K562 (cell line): ENCODE measurements around the gene GATAD2B.

ENCODE experiments used
- CBFB ChIP-seq: sonication (generic); formaldehyde crosslinking; IDR thresholded peaks from 2 replicates; pipeline ENCODE4 v1.4.0; 2020; ENCODE audit warnings: mild to moderate bottlenecking, missing genetic modification reagents
- FOXJ3 ChIP-seq: sonication (generic); formaldehyde crosslinking; IDR thresholded peaks from 2 replicates; pipeline ENCODE4 v1.4.0; 2020; ENCODE audit warnings: mild to moderate bottlenecking, missing genetic modification reagents
- MEIS2 ChIP-seq: fragments of 450-650 bp; IDR thresholded peaks from 2 replicates; pipeline ENCODE4 v1.6.1; 2014; ENCODE audit warnings: mild to moderate bottlenecking; ENCODE audit not compliant: partially characterized antibody
- MXI1 ChIP-seq: IDR thresholded peaks from 2 replicates; pipeline ENCODE4 v1.6.1; 2011; ENCODE audit warnings: low read depth, mild to moderate bottlenecking, improper control_type of control experiment, low read length
- POLR2A ChIP-seq: fragments of 450-650 bp; conservative IDR thresholded peaks from 2 replicates; pipeline ENCODE4 v1.6.1; 2016
- RAD21 ChIP-seq, 2 experiments: fragments of 250-450 bp in 1 of 2; fragments of 450-650 bp in 1 of 2; sonication (Bioruptor Pico) in 1 of 2; formaldehyde crosslinking in 1 of 2; IDR thresholded peaks in 1 of 2; conservative IDR thresholded peaks in 1 of 2; 2 replicates each; pipeline versions ENCODE4 v1.4.0 to v1.8.0; 2020 to 2022; ENCODE audit warnings: mild to moderate bottlenecking in 2 of 2, moderate library complexity in 1 of 2
- ZBTB1 ChIP-seq: sonication (generic); formaldehyde crosslinking; IDR thresholded peaks from 2 replicates; pipeline ENCODE4 v1.8.1; 2023; ENCODE audit warnings: missing genetic modification reagents, low read depth, mild to moderate bottlenecking, borderline replicate concordance
- ZNF780A ChIP-seq: fragments of 250-450 bp; sonication (Bioruptor Pico); IDR thresholded peaks from 2 replicates; pipeline ENCODE4 v1.5.0; 2021; ENCODE audit warnings: mild to moderate bottlenecking
- TF ChIP-seq, protein P1 (sequence below), 3 experiments: IDR thresholded peaks in 2 of 3; conservative IDR thresholded peaks in 1 of 3; 2 replicates each; pipeline ENCODE4 v1.5.1; 2011 to 2012; ENCODE audit warnings: low read length in 3 of 3, mild to moderate bottlenecking in 3 of 3, control low read depth in 2 of 3, improper control_type of control experiment in 1 of 3, inconsistent platforms in 1 of 3, low read depth in 1 of 3, mixed read lengths in 1 of 3, moderate library complexity in 1 of 3; ENCODE audit not compliant: insufficient read depth in 2 of 3

DNA sequence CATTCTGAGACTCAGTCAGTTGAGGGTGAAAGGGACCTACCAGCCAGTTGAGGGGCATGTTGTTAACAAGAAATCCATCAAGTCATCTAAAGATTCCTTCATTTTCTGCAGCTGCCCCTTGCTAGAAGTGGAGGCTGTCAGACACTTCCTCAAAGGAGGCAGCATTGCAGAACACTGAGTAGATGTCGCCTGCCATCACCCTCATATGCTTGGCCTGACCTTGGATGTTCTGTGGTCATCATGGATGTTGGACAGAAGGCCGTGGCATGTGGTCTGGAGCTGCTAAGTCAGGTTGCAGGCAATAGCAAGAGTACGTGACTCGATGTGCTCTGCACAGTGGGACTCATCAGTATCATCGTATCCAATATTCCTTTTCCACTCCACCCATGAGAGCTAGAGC is 70.6 kb downstream of the GATAD2B start:
- no peak for TF ChIP-seq ZNF780A (CRISPR knock-in tag)
- TF ChIP-seq RAD21 (CRISPR knock-in tag; conservative IDR thresholded peaks at IDR 0.05 in 1 of 2, IDR thresholded peaks at IDR 0.05 in 1 of 2), result no peak
- TF ChIP-seq FOXJ3 (CRISPR knock-in tag), result no peak
- no peak for TF ChIP-seq POLR2A
- no peak for TF ChIP-seq CBFB
- TF ChIP-seq MEIS2, result no peak
- no peak for TF ChIP-seq ZBTB1 (CRISPR knock-in tag)
- no peak for TF ChIP-seq MXI1
- TF ChIP-seq, protein P1, sequence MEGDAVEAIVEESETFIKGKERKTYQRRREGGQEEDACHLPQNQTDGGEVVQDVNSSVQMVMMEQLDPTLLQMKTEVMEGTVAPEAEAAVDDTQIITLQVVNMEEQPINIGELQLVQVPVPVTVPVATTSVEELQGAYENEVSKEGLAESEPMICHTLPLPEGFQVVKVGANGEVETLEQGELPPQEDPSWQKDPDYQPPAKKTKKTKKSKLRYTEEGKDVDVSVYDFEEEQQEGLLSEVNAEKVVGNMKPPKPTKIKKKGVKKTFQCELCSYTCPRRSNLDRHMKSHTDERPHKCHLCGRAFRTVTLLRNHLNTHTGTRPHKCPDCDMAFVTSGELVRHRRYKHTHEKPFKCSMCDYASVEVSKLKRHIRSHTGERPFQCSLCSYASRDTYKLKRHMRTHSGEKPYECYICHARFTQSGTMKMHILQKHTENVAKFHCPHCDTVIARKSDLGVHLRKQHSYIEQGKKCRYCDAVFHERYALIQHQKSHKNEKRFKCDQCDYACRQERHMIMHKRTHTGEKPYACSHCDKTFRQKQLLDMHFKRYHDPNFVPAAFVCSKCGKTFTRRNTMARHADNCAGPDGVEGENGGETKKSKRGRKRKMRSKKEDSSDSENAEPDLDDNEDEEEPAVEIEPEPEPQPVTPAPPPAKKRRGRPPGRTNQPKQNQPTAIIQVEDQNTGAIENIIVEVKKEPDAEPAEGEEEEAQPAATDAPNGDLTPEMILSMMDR (IDR thresholded peaks at IDR 0.05 in 2 of 3, conservative IDR thresholded peaks at IDR 0.05 in 1 of 3; ENCODE audit: insufficient read depth in 2 of 3, low read depth in 1 of 3, low read length in 3 of 3), result no peak
